Measurements from ENCODE around the gene SLC22A31.

Gene SLC22A31

DNA sequence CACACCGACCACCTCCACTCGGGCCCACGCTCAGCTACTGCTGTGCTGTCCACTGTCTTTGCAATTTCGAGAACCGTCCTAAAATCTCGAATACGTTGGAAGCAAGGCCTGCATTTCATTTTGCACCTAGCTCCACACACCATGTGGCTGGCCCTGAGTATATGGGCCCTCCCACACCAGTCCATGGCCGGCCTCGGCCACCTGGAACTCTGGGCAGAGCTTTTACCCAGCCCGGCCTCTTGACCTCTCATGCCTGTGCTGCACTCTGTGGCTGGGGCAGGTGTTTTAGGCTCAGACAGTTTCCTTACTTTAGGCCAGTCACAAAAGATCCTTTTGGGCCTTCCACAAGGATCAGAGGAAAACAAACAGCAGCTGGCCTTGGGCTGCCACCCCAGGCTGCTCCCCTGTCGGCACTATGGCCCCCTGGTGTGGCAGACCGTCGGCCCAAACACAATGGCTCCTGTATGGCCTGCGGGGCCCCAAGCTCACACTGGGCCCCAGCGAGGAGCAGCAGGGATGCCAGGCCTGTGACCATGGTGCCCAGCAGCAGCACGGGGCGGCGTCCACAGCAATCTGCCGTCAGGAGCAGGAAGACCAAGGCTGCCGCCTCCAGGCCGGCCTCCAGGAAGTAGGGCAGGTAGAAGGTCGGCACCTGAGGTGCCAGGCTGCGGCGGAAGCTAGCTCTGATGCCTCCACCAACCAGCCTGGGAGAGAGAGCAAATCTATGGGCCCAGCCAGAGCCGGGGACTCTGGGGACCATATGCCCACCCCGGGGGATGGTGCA, 2.5 kb downstream of the SLC22A31 start:
- POLR2A ChIA-PET: no interaction called here
- 94% methylated on average over 25 of the region's 26 CpGs for WGBS (ENCODE audit: insufficient coverage)

DNA sequence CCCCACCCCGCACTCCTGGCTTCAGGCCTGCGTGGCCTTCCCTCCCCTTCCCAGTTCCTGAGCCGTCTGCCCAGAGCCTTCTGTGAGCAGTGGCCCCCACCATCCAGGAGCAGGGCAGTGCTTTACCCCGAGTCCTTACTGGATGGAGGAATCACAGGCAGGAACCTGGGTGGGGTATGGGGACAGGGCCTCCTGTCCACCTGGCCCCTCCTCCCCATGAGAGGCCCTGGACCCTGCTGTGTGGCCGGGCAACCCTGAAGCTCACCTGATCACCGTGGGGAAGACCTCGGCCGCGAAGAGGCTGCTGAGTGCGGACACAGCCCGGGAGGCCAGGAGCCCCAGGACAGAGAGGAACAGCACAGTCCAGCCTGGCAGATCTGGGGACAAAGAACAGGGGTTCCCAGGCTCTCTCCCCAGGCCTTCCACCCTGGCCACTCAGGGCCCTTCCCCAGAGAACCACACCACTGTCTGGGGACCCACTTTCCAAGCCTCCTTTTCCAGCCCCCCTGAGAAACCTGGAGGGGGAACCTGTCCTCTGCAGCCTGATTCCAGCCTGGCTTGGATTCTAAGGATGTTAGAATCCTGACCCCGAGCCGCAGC, 3.2 kb downstream of the SLC22A31 start:
- no peak overlapping the region for H3K27ac ChIP-seq (ENCODE audit: insufficient read depth in 1 of 2, low read depth in 1 of 2, low read length in 2 of 2, poor library complexity in 1 of 2, severe bottlenecking in 2 of 2)
- ChIA-PET POLR2A (no interaction called here), CTCF (interaction anchor here (1.0 kb wide), 1 partner anchor 12 kb away, joined by 5 read pairs; no protein-coding TSS in a partner anchor)
- H3K4me1 ChIP-seq (ENCODE audit: control extremely low read depth in 1 of 4, control insufficient read depth in 4 of 4, insufficient read depth in 4 of 4, low read length in 3 of 4): peaks cover 0 to 39% (median 35%) of the 10 kb centered on the region in 4 experiments
- peaks cover 0 to 54% (median 11%) of the 10 kb centered on the region in 5 experiments for H3K27me3 ChIP-seq (replicated peaks in 2 of 5; ENCODE audit: control insufficient read depth in 4 of 5, insufficient read depth in 5 of 5, low read length in 4 of 5)
- H3K9me3 ChIP-seq (ENCODE audit: control extremely low read depth in 1 of 5, control insufficient read depth in 4 of 5, insufficient read depth in 2 of 5, low read depth in 1 of 5, low read length in 4 of 5): no peaks in the 10 kb centered on the region
- no peaks in the 10 kb centered on the region for H3K36me3 ChIP-seq (ENCODE audit: control insufficient read depth in 4 of 4, insufficient read depth in 4 of 4, low read length in 3 of 4)
- no peak overlapping the region for H3K4me3 ChIP-seq (ENCODE audit: control insufficient read depth in 1 of 7, extremely low read depth in 1 of 7, insufficient read depth in 4 of 7, low read depth in 2 of 7, low read length in 6 of 7)
- DNase-seq: no peak
- 99% methylated on average over 12 of the region's 13 CpGs for WGBS (ENCODE audit: insufficient coverage)

More for the DNA sequence above, 2.5 kb downstream of the SLC22A31 start:
- Histone ChIP-seq H3K9me3 (ENCODE audit: control extremely low read depth in 1 of 5, control insufficient read depth in 4 of 5, insufficient read depth in 2 of 5, low read depth in 1 of 5, low read length in 4 of 5) (peaks cover 0 to 6% (median 3%) of the 10 kb centered on the region in 5 experiments), H3K27me3 (replicated peaks in 2 of 5; ENCODE audit: control insufficient read depth in 4 of 5, insufficient read depth in 5 of 5, low read length in 4 of 5) (peaks cover 3 to 61% (median 16%) of the 10 kb centered on the region in 5 experiments), H3K4me3 (ENCODE audit: control insufficient read depth in 1 of 7, extremely low read depth in 1 of 7, insufficient read depth in 4 of 7, low read depth in 2 of 7, low read length in 6 of 7) (no peak overlapping the region), H3K27ac (ENCODE audit: insufficient read depth in 1 of 2, low read depth in 1 of 2, low read length in 2 of 2, poor library complexity in 1 of 2, severe bottlenecking in 2 of 2) (no peak overlapping the region), H3K4me1 (ENCODE audit: control extremely low read depth in 1 of 4, control insufficient read depth in 4 of 4, insufficient read depth in 4 of 4, low read length in 3 of 4) (peaks cover 0 to 38% (median 35%) of the 10 kb centered on the region in 4 experiments), H3K36me3 (ENCODE audit: control insufficient read depth in 4 of 4, insufficient read depth in 4 of 4, low read length in 3 of 4) (no peaks in the 10 kb centered on the region)
- DNase-seq: no peak
- CTCF ChIA-PET: interaction anchor here (1.0 kb wide), 1 partner anchor 13 kb away, joined by 5 read pairs; no protein-coding TSS in a partner anchor

DNA sequence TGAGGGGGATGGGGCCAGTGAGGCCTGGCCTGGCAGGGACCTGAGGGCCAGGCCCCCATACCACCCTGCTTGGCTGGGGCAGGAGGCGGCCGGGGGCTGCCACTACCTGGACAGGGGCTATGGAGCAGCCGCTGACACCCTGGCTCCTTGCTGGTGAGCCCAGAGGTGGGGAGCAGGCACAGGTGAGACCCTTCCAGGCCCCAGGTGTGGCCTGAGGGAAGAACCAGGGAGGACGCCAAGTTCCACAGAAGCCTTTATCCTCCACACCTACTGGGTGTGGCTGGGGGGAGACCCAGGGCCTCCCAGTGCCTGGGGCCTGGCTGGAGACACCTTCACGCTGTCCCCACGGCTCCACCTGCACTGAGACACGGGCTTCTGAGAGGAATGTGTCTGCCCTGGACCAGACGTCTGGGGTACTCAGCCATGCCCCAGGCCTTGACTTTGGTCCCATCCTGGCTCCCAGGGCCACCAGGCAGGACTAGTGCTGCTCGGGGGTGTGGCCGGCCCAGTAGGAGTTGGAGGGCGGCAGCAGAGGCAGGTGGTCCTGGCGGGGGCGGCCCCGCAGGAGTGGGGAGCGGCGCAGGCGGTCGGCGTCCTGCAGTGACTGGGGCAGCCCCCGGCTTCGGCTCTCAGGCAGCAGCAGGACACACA, 4.7 kb downstream of the SLC22A31 start:
- Histone ChIP-seq H3K27ac (ENCODE audit: insufficient read depth in 1 of 2, low read depth in 1 of 2, low read length in 2 of 2, poor library complexity in 1 of 2, severe bottlenecking in 2 of 2) (no peak overlapping the region), H3K36me3 (ENCODE audit: control insufficient read depth in 4 of 4, insufficient read depth in 4 of 4, low read length in 3 of 4) (no peaks in the 10 kb centered on the region), H3K4me1 (ENCODE audit: control extremely low read depth in 1 of 4, control insufficient read depth in 4 of 4, insufficient read depth in 4 of 4, low read length in 3 of 4) (peaks cover 0 to 32% (median 29%) of the 10 kb centered on the region in 4 experiments), H3K4me3 (ENCODE audit: control insufficient read depth in 1 of 7, extremely low read depth in 1 of 7, insufficient read depth in 4 of 7, low read depth in 2 of 7, low read length in 6 of 7) (no peak overlapping the region), H3K27me3 (replicated peaks in 2 of 5; ENCODE audit: control insufficient read depth in 4 of 5, insufficient read depth in 5 of 5, low read length in 4 of 5) (peaks cover 0 to 47% (median 9%) of the 10 kb centered on the region in 5 experiments), H3K9me3 (ENCODE audit: control extremely low read depth in 1 of 5, control insufficient read depth in 4 of 5, insufficient read depth in 2 of 5, low read depth in 1 of 5, low read length in 4 of 5) (peaks cover 0 to 2% (median 0%) of the 10 kb centered on the region in 5 experiments)
- no peak for DNase-seq
- CTCF ChIA-PET: no interaction called here
- 97% methylated on average over 18 of the region's 21 CpGs for WGBS (ENCODE audit: insufficient coverage)
- POLR2A ChIA-PET: no interaction called here

DNA sequence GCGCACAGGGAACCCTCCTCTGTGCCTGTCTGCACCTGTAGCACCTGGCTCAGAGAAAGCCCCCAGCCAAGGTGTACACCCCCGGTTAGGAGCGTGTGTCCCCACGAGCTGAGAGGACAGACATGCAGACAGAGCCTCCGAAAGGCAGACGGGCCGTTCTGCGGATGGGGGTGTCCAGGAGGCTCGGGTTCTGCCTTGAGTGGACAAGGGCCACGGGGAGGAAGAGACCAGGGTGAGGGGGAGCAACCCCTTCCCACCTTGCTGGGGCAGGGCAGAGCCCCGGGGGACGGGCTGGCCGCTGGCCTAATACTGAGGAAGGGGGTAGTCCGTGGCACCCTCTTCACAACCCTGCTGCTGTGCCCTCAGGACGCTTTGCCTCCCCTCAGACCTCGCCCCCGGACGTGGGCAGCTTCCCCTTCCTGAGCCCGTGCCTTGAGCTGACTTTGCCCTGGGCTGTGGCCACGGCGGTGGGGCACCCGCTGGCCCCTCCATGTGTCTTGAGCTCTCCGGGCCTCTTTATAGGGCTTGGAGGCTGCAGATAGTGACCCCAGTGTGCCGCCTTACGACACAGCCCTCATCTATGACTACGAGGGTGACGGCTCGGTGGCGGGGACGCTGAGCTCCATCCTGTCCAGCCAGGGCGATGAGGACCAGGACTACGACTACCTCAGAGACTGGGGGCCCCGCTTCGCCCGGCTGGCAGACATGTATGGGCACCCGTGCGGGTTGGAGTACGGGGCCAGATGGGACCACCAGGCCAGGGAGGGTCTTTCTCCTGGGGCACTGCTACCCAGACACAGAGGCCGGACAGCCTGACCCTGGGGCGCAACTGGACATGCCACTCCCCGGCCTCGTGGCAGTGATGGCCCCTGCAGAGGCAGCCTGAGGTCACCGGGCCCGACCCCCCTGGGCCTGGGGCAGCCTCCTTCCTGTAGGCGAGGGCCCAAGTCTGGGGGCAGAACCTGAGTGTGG, 5.7 kb downstream of the SLC22A31 start:
- Histone ChIP-seq H3K27me3 (replicated peaks in 2 of 5; ENCODE audit: control insufficient read depth in 4 of 5, insufficient read depth in 5 of 5, low read length in 4 of 5) (peaks cover 0 to 37% (median 3%) of the 10 kb centered on the region in 5 experiments), H3K36me3 (ENCODE audit: control insufficient read depth in 4 of 4, insufficient read depth in 4 of 4, low read length in 3 of 4) (no peaks in the 10 kb centered on the region), H3K4me3 (ENCODE audit: control insufficient read depth in 1 of 7, extremely low read depth in 1 of 7, insufficient read depth in 4 of 7, low read depth in 2 of 7, low read length in 6 of 7) (no peak overlapping the region), H3K27ac (ENCODE audit: insufficient read depth in 1 of 2, low read depth in 1 of 2, low read length in 2 of 2, poor library complexity in 1 of 2, severe bottlenecking in 2 of 2) (no peak overlapping the region), H3K4me1 (ENCODE audit: control extremely low read depth in 1 of 4, control insufficient read depth in 4 of 4, insufficient read depth in 4 of 4, low read length in 3 of 4) (peaks cover 0 to 25% (median 23%) of the 10 kb centered on the region in 4 experiments), H3K9me3 (ENCODE audit: control extremely low read depth in 1 of 5, control insufficient read depth in 4 of 5, insufficient read depth in 2 of 5, low read depth in 1 of 5, low read length in 4 of 5) (peaks cover 0 to 2% (median 0%) of the 10 kb centered on the region in 5 experiments)
- POLR2A ChIA-PET: interaction anchor here (0.6 kb wide), 1 partner anchor 23 kb away, joined by 3 read pairs; no protein-coding TSS in a partner anchor
- DNase-seq: peak in 1 of 3 donors; percentile 30
- CTCF ChIA-PET: no interaction called here
- 64% methylated on average over 38 of the region's 45 CpGs for WGBS (ENCODE audit: insufficient coverage)

DNA sequence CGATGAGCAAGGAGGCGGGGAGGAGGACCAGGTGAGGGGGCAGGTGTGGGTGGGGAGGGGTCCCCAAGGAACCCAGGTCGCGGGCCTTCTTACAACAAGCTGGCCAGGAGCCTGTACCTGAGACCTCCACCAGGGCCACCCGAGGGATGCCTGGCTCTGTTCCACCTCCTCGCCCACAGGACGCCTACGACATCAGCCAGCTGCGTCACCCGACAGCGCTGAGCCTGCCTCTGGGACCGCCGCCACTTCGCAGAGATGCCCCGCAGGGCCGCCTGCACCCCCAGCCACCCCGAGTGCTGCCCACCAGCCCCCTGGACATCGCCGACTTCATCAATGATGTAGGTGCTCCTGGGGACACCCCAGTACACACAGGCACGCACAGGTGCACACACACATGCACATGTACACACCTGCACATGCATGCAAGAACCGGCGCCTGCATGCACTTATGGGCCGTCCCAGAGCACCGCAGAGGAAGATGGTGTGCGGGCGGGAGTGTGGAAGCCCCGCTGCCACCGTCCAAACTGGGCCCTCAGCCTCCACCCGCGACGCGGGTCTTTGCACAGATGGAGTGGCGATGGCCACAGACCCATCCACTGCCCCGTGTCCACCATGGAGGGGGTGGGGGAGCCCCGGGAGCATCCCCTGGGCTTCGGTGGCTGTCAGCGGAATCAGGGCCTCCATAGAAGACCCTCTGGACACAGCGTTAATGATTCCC, 6.6 kb downstream of the SLC22A31 start:
- ChIA-PET CTCF (no interaction called here), POLR2A (no interaction called here)
- Histone ChIP-seq H3K27me3 (replicated peaks in 2 of 5; ENCODE audit: control insufficient read depth in 4 of 5, insufficient read depth in 5 of 5, low read length in 4 of 5) (peaks cover 0 to 28% (median 2%) of the 10 kb centered on the region in 5 experiments), H3K4me3 (ENCODE audit: control insufficient read depth in 1 of 7, extremely low read depth in 1 of 7, insufficient read depth in 4 of 7, low read depth in 2 of 7, low read length in 6 of 7) (peak overlapping the region in 1 of 7 experiments; percentile 11), H3K4me1 (ENCODE audit: control extremely low read depth in 1 of 4, control insufficient read depth in 4 of 4, insufficient read depth in 4 of 4, low read length in 3 of 4) (peaks cover 0 to 25% (median 23%) of the 10 kb centered on the region in 4 experiments), H3K9me3 (ENCODE audit: control extremely low read depth in 1 of 5, control insufficient read depth in 4 of 5, insufficient read depth in 2 of 5, low read depth in 1 of 5, low read length in 4 of 5) (peaks cover 0 to 2% (median 0%) of the 10 kb centered on the region in 5 experiments), H3K36me3 (ENCODE audit: control insufficient read depth in 4 of 4, insufficient read depth in 4 of 4, low read length in 3 of 4) (no peaks in the 10 kb centered on the region), H3K27ac (ENCODE audit: insufficient read depth in 1 of 2, low read depth in 1 of 2, low read length in 2 of 2, poor library complexity in 1 of 2, severe bottlenecking in 2 of 2) (no peak overlapping the region)
- DNase-seq: no peak
- WGBS (ENCODE audit: insufficient coverage): 85% methylated on average over 33 of the region's 38 CpGs

Measured in common myeloid progenitor, CD34-positive (primary cell).